GM19324 (cell line): ENCODE data around the gene MAP3K3.

Source experiments
- ATAC-seq: cut with Tn5 transposase; IDR thresholded peaks from one replicate; pipeline ENCODE4 v1.9.1; 2021; ENCODE audit warnings: mild to moderate bottlenecking, moderate library complexity; ENCODE audit not compliant: unreplicated experiment, low FRiP score

MAP3K3 gene

DNA sequence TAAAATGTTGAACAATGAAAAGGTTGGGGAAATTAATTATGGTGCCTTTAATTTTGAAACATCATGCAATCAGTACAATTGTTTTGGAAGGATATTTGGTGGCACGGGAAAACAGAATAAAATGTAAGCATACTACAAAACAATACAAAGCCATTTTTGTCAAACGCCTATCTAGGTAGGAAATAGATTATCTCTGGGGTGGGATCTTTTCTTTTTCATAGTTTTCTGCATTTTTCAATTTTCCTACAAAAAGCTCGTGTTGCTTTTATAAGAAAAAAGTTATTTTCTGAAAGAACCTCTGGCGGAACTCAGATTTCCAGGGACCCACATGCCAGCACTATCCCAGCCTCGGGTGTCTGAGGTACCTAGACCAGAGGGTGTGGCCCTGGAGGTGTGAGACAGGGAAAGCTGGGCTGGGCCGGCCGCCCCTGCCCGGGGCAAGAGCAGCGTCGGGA lies 961 bp upstream of the MAP3K3 start:
- ATAC-seq, result no peak

DNA sequence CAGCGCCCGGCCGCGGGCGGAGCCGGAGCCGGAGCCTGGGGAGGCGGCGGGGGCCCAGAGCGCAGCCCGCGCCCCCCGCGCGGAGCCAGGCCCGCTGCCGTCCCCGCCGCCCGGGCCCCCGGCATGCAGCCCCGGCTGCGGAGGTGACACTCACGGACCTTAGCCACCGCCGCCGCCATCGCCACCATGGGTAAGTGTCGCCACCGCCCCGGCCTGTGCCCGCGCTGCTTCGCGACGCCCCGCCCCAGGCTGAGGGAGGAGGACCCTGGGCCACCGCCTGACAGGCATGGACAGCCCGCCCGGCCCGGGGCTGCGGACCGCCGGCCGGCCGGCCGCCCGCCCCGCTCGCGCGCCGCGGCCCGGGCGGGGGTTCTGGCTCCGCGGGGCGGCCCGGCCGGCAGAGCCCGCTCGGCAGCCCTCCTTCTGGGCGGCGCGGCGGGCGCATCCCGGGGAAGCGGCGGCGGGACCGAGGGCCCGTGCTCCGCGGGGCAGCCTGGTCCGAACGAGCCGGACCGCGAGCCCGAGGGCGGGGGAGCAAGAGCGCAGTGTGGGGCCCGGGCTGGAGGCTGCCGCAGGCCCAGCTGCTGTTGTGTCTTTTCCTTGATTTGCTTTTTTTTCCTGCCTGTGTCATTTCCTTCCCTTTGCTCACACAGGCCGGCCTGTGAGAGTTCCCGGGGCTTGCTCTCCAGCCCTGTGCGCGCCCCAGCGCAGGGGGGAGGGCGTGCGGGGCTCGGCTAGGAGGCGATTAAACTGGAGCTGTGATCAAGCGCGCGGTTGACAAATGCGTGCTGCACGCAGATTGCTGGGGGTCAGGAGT lies 565 bp downstream of the MAP3K3 start:
- peak; percentile 41 for ATAC-seq

DNA sequence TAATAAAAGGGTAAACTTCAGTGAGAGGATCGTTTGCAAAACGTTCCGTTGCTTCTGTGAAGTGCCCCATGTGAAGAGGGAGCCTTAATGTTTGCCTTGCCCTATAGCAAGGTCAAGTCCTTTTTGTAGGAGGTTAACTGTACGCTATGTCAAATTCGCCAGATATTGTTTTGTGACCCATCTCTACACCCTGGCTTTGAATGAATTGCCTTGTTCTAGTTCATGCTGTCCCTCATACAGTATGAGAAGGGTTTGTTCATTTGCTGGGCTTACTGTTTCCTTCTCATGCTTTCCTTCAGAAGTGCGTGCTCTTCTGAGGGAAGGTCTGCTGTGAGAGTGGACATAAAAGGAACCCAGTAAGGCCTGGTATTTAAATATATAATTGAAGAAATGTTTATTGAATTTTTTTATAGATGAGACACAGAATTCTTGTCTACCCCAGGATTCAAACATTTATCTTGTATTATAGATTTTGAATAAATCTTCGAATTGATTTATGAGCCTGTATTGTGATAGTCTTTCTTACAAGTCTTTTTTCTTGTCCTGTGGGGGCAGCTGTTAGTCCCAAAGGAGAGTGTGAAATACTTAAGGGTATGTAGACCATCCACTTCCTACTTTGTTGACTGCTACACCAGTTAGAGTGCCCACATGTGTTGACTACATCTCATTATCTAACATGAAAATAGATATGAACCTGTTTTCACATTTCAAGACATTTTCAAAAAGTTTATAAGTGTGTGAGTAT lies 1.7 kb downstream of the MAP3K3 start:
- no peak for ATAC-seq

DNA sequence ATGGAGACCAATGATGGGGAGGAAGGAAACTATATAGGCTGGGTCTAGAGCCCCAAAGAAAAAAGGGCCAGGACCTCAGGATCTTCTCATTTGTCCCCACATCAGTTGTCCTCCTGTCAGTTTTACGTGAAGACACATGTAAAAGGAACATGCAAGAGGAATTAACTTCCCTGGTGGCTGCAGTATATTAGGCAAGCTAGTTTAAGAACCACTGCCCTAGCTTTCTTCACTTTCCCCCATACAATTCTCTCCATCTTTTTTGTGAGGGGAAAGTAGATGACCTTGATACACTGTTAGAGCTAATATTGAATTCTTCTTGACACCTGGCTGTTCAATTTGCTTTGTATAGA lies 2.3 kb downstream of the MAP3K3 start:
- ATAC-seq, result no peak

DNA sequence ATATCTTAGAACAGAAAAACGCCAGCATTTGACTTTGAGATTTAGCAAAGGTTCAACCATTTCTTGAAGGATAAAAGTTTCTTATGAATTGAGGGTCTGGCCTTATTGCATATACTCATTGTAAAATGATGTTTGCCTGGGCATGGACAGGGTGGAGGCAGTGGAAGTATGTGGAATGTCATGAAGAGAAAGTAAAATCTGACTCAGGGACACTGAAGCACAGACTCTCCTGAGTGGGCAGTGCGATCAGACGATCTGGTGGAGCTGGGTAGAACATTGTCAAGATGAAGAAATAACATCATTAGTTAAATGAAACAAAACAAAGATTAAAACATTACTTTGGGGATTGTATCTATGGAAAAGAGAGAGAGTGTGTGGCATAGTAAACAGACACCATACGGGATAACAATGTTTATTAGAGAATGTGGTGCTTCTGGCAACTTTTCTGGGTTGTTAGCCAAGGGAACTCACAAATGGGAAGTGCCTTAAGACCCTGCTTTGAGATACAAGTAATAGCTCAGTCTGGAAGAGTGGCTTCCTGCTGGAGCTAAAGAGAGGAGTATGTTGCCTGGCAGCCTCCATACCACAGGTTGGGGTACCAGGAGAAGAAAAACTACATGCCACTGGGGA lies 4.4 kb downstream of the MAP3K3 start:
- ATAC-seq, result no peak

DNA sequence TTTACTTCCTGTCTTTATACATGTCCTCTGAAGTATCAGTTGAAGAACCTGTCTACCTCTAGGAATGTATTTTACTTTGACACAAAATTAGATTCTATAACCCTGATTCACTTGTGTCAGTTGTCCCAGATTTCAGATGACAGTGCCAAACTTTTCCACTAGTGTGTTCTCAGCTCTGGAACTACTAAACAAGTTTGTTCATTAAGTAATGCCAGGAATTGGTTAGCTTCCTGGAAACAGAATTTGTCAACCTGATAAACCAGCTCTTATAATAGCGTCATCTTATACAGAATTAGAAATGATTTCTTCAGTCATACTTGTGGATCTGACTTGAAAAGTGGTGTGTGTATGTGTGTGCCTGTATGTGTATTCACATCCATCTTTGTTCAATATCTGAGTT lies 7.4 kb downstream of the MAP3K3 start:
- no peak for ATAC-seq

DNA sequence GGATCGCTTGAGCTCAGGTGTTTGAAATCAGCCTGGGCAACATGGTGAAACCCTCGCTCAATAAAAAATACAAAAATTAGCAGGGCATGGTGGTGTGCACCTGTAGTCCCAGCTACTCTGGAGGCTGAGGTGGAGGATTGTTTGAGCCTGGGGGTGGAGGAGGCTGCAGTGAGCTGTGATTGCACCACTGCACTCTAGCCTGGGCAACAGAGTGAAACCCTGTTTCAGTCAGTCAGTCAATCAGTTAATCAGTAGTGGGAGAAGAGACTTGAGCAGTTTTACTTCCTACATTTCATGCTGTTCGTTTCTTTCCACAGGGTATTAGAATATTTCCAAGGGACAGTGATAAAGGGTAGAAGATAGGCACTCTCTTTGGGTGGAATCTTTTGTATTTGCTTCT lies 8.8 kb downstream of the MAP3K3 start:
- ATAC-seq, result no peak

DNA sequence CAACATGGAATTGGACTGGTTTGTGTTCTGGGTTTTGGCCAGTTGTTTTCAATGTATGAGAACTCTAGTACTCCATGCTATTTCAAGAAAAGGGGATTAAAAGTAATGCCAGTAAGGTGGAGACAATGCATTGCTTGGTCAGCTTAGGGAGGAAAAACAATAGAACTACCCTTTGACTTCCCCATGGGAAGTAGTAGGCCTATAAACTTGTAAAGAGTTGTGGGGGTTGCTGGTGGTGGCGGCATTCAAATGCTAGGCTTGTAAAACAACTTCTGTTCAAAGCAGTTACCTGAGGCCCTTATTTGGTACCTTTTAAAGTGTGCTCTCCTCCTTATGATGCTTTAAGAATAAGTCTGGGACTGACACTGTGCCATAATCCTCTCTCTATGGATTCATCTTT lies 9.4 kb downstream of the MAP3K3 start:
- ATAC-seq, result no peak

DNA sequence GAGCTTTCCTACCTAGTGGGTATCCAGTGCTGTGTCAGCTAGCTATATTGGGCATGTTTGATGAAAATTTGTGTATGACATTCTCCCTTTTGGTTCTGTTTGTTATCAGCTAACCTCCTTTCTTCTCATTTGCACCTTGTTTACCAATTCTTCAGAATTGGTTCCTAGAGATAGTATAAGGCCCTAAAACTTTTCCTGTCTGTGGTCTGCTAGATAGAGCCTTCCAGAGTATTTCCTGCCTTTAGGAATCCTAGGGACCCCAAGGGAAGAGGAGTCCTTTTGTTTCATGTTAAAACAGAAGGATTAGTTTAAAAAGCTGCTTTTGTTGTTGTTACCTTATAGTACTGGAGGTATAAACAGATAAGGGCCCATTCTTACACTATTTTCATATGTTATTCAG lies 11.5 kb downstream of the MAP3K3 start:
- no peak for ATAC-seq

DNA sequence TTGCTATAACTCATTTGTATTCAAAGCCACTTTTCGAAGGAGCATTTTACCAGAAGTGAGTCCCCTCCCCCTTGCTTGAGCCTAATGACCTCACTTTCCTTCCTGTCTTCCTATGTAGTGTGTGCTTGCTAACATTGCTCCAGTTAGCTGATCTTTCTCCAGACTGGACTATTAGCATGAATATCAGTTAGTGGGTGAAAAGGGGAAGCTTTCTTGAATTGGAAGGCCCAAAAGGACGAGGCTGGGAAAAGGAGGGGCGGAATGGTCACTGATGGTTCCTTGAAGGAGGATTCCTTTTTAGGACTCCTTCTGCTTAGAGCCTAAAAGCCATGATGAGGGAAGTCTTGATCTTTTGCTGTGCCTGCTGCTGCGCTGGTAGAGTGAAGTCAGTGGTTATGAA lies 11.9 kb downstream of the MAP3K3 start:
- ATAC-seq, result no peak

DNA sequence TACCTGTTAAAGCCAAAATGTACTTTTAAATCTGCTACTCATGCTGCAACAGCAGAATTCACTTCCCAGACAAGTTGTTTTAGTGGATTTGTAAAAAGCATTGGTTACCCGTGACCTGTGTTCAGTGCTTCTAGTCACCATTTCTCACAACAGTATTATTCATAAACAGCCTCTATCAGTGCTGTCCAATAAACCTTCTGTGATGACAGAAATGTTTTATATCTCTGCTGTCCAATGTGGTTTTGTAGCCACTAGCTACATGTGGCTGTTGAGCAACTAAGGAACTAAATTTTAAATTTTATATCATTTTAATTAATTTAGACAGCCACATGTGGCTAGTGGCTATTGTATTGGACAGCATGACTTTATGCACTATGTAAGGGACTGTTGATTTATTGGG lies 12.6 kb downstream of the MAP3K3 start:
- ATAC-seq, result no peak

DNA sequence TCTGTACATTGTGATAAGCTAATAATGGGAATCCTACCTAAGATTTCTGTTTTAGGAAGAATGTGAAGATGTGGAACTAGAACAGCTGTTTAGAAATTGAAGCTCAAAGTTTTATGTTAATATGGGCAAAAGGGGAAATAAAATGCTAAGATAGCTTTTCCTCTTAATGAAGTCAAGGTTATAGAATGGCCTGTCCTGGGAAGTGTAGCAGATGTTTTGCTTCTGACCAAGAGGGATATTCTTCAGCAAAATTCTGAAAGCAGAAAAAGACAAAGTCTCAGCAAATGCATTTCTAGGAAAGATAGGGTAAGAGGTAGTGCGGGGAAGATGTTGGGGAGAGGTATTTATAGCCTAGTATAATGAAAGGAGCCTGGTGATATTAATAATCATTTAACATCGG lies 13.1 kb downstream of the MAP3K3 start:
- no peak for ATAC-seq

DNA sequence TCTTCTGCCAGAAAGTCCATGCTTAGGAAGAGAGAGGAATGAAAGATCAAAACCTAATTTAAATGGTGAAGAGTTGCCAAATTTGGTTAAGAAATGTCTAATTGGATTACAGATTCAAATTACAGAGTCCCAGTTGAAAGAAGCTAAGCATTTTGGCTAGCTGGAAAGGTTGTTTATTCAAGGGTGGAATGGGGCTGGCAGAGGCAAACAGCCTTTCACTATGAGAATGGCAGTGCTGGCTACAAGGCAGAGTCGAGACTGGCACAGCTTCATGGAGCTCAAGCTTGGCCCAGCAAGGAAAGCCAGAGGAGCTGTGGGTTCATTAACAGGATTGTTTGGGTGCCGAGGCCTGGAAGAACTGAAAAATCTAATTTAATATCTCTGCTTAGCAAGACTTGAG lies 13.6 kb downstream of the MAP3K3 start:
- no peak for ATAC-seq

DNA sequence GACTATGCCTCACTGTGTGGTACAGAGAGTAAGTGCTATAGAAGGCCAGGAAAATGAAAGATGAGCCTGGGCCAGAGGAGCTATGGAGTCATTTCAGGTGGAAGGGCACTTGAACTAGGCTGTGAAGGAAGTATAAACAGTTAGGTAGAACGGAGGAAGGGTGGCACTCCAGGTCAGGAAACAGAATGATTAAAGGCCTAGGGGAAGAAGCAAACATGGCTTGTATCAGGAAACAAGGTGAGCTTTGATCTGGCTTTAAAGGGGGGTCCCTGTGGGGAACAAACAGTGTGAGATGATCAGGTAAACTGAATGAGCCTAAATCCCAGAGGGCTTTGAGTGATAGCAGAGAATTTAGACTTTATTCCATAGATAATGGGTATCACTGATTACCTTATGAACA lies 16.9 kb downstream of the MAP3K3 start:
- ATAC-seq, result no peak

DNA sequence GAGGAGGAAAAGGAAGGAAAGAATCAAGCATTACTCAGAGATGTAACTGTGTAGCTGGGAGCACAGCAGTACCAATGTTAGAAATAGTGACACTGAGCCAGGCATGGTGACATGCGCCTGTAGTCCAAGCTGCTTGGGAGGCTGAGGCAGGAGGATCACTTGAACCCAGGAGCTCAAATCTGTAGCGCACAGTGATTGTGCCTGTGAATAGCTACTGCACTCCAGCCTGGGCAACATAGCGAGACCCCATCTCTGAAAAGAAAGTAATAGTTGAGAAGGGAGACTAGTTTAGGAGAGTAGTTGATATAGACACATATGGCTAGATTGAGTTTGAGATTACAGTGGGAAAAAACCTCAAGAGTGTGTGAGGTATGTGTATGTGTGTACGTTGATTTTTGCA lies 17.8 kb downstream of the MAP3K3 start:
- no peak for ATAC-seq

DNA sequence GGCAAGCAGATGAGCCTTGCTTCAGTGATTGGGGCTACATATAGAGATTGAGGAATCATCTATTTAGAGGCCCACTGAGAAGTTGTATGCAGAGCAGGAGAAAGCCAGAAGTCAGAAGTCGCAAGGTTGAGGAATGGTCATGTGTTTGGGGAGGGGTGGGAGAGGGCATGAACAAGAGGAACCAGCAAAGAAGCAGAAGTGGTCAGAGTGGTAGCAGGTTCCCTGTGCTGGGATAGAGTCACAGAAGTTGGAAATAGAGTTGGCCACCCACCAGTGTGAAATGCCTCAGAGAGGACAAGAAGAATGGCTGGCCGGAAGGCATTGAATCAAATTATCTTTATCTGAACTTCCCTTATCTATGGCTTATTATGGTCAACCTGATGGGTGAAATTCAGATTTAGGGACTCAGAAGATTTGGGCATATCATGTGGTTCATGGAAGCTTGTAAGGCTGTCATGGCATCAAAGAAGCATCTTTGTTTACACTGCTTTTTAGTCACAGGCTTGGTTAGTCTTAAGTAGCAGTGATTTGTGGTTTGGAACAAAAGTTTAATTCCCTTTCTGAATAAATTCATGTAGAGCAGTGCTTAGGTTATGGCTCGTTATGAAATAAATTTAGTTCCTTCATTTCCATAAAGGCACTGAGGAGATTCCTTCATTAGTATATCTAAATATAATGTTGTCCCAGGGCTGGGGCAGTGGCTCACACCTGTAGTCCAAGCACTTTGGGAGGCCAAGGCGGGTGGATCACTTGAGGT lies 19.7 kb downstream of the MAP3K3 start:
- ATAC-seq, result no peak

DNA sequence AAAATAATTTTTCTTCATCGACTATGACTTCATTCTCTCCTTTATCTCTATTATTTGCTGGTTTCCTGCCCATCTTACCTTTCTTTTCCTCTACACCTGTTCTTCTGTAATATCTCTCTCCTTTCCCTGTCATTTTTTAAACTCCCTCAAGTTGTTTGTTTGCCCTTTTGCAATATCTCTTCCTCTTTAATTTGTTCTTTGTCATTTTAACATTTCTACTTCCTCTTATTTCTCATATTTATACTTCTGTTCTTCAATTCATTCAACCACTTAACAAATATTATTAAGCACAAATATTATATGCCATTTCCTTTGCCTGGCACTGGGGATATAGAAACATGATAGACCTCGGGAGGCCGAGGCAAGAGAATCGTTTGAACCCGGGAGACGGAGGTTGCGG lies 22.6 kb downstream of the MAP3K3 start:
- no peak for ATAC-seq

DNA sequence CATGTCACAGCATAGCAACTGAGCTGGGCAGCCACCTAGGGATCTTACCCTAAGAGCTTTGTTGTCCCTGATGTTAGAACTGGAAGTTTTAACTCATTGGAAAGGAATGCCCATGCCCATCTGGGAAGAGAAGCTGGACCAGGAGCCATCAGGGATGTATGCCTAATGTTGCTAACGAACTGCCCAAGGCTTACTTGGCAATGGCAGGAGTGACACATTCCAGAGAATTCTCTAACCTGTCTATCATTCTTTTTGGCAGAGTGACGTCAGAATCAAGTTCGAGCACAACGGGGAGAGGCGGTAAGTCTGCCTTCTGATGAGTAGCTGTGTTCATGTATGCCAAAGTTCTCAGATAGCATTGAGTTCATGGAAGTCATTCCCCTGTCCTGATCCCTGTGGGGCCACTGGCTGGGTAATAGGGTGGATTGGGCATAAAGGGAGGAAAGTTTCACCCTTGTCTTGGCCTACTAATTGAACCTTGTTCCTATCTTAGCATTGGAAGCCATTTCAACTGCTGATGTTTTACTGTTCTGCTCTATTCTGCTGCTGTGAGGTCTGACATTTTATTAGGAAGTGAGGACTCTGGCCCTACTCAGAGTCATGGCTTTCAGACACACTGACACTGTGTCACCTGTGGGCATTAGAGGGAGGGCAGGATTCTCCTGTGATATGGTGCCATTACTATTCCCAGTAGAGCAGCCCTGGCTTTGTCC lies 23.7 kb downstream of the MAP3K3 start:
- no peak for ATAC-seq

DNA sequence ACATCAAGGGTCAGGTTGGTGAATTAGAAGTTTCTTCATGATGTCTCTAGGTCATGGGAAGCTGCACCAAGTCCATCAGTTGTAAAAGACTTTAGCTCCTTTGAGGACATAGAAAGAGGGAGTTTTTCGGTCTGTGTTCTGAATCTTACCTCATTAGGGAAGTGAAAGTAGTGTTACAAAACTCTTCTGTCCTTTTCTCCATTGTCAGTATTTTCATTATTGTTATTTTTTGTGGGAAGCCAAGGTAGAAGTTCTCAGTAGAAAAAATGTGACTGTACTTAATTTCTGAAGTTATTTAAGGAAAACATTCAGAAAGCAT lies 24.2 kb downstream of the MAP3K3 start:
- no peak for ATAC-seq

DNA sequence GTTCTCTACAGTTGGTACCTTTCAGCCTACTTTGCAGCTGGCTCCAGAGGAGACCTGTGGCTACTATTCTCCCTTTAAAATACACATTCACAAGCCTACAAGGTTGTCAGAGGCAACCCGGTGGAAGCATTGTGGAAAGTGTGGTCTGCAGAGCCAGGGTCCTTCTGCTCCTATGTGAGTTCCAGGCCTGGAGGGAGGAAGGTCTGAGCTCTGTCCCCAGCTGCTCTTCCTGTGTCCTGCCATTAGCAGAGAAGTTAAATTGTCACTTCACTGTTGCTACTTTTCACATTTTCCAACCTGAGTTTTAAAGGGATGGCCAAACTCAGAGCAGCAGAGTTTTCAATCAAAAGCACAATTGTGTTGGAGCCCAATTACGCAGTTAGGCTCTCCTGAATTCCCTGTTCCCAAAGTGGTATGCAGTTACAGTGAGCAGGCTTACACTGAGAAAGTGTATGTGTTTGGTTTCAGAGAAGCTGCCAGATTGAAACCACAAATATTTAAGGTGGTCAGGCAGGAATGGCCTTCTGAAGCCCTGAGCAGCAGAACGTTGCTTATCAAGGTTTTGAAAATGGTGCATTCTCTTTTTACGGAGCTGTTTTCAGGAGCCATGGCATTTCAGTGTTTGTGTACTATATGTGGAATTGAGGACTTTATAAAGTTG lies 25.0 kb downstream of the MAP3K3 start:
- ATAC-seq, result no peak
